Hematopoietic multipotent progenitor cell treated with erythropoietin and hydrocortisone succinate and interleukin-3 and kit ligand, for 6 days (in vitro differentiated cells): Measurements from ENCODE around the gene ADORA2A.

ENCODE experiments used
- DNase-seq: peaks from one replicate; pipeline ENCODE4 v3.0.0-alpha.2; 2015

Gene ADORA2A

GRCh38 chr22:24419475-24419850 lies 7.9 kb upstream of the ADORA2A start:
- no peak for DNase-seq

DNA sequence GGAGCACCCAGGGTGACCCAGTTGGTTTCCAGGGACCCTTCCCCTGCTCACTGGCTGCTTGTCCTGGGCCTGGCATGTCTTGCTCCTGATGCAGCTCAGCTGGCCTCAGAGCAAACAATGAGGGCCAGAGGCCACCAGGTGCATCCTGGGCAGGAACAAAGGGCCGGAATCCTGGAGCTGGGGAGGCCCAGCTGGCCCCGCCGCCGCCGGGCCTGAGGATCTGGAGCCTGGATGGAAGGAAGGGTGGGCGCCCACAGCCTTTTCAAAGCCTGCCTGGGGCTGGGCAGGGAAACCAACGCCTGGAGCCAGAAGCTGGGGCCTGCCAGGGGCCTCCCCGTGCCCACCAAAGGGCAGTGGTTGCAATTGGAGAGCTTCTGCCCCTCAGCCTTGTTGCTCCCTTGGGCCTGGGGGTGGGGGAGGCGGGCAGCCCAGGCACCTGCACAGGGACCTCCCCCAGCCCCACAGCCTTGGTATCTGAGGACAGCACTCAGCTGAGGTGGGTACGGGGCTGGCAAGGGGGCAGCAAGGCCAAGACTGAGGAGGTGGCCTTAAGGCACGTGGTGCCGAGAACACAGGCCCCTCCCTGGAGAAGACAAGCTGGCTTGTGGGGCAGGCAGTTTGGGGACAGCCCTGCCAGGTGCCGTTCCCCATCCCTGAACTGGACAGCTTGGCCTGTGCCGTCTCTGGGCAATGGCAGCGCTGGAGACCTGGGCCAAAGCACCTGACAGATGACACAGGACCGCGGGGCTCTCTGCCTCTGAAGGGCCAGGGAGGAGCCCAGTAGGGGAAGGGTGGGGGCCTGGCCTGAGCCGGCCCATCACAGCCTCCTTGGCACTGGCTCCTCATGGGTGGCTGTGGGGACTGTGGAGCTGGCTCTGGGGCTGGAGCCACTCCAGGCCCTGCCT lies 7.1 kb upstream of the ADORA2A start:
- DNase-seq = no peak

DNA sequence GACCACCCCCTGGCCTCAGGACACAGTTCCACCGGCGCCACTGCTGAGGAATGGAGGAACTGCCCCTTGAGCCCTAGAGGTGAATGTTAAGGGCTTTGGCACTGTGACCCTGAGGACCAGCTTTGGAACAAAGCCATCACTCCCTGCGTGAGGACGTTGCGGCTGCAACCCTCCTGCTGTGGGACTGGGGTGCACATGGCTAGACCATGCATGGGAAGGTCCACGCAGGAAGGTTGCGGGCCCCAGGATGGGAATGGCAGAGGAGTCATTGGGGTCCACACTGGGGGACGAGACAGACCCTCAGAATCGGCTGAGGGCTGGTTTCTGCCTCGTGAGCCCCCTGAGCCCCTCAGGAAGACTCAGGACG lies 6.4 kb upstream of the ADORA2A start:
- no peak for DNase-seq

- DNase-seq = no peak
Observed at GRCh38 chr22:24421428-24421931, 5.9 kb upstream of the ADORA2A start.

DNA sequence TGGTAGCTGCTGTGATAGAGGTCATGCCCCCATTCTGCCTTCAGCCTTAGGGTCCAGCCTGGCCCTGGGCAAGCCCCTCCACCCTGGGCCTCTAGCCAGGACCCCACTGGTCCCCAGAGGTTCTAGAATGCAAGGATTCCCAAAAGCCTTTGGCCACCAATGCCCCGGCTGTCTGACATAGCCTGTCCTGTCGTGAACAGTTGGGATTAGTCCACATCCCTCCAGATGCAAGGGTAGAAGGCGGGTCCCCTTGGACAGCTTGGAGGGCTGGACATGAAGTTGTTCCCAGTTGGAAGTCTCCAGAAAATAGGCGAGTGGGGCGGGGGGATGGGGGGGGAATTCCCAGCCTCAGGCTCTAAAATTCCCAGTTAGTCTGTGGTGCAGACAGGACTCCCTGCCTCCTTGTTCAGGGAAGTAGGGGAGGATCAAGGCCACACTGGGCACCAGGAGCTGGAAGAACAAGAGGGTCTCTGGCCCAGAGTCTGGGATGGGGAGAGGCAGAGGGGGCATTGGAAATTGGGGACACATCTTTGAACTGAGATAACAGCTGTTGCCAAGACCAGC lies 5.2 kb upstream of the ADORA2A start:
- DNase-seq = no peak

DNA sequence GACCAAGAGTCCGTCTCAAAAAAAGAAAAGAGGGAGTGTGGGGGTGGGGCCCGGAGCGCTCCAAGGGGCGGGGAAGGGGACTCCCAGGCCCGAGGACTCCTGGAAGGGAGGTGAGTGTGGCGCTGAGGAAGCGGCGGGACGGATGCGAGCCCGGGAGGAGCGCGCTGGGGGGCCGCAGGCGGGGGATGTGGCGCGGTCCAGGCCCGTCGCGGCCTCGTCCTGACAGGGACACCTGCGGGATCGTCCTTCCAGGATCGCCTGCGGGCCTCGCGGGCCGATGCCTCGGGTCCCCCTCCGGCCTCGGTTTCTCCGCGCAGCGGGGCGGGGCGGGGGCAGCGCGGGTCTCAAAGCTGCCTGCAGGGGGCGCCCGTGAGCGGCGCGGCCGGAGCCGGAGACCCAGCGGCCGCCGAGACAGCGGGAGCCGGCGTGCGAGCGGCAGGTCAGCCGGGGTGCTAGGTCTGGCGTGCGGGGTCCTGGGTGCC lies 3.8 kb upstream of the ADORA2A start:
- peak; percentile 62 for DNase-seq

GRCh38 chr22:24424001-24424900 lies 3.1 kb upstream of the ADORA2A start:
- DNase-seq = no peak

DNA sequence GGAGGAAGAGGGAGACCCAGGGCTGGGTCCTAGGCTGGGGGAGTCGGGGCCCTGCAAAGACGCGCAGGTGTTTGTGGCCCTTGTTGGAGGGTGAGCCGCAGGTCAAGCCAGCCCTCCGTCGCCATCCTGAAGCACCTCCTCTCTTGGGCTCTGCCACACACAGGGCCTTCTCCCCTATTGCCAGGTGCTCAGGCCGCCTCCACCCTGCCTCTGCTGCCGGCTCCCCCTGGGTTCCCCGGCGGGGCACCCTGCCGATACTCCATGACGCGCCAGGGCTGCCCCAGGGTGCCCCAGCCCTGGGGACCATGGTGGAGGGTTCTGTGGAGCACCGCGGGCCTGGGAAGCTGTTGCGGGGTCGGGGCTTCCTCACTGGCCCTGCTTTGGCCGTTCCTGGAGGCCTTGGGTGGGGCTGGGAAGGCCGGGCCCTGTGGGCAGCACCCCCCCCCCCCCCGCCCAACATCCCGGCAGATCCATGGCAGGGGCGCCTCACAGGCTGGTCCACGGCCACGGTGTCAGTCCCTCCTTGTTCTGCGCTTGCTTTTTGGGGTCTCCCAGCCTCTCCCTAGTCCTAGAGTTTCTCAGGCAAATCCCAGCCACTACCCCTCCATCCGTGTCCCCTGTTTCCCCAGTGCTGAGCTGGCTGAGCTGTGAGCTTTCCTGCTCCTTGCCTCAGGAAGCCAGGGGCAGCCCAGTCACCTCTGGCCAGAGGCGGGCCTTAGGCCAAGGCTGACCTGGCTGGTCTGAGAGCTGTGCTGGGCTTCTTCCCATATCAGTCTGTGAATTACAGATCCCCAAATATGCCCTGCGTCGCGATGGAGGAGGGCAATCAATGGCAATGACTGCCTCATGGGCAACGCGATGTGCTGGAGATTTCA lies 2.3 kb upstream of the ADORA2A start:
- DNase-seq = no peak

DNA sequence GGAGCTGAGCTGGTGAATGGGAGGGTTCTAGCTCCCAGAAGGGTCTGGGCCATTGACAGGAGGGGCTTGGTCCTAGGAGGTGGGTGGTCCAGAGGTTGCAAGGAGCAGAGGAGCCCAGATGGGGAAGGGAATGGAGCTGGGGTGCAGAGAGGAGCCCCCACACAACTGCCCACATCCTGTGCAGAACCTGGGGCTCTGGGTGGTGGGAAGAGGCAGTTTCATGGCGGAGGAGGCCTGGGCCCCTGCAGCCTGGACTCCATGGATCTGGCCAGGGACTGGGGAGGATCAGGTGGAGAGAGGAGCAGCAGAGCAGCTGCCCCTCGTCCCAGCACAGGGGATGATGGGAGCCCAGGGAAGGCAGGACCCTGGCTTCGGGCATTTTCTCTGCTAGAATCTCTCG lies 963 bp upstream of the ADORA2A start:
- DNase-seq = no peak

DNA sequence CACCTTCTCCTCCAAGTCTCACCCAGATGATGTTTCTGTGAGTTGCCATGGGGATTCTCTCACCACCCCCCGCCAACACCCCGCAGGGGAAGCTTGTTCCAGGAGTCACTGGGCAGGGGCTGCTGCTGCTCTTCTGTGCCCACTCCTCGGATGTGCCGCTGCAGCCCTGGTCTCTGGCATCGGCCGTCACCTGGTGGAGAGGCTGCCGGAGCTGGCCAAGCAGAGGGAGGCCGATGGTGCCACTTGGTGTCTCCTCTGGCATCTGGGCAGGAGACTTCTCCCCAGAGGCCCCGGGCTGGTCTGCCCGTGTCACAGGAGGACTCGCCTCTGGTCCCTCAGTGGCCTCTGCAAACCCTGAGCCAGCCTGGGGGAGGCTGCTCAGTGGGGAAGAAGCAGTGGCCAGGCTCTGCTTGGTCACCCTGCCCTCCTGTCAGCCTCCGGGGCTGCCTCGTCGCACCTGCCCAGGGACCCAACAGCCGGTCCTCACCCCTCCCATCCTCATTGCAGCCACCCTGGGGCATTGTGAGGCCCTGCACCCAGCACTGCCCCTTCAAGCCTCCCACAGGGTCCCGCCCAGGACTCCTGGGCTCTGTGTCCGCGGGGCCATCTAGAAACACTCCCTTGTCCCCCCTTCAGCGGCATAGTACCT lies 424 bp upstream of the ADORA2A start:
- no peak for DNase-seq

GRCh38 chr22:24428751-24429410 lies 1.5 kb downstream of the ADORA2A start:
- DNase-seq = no peak

DNA sequence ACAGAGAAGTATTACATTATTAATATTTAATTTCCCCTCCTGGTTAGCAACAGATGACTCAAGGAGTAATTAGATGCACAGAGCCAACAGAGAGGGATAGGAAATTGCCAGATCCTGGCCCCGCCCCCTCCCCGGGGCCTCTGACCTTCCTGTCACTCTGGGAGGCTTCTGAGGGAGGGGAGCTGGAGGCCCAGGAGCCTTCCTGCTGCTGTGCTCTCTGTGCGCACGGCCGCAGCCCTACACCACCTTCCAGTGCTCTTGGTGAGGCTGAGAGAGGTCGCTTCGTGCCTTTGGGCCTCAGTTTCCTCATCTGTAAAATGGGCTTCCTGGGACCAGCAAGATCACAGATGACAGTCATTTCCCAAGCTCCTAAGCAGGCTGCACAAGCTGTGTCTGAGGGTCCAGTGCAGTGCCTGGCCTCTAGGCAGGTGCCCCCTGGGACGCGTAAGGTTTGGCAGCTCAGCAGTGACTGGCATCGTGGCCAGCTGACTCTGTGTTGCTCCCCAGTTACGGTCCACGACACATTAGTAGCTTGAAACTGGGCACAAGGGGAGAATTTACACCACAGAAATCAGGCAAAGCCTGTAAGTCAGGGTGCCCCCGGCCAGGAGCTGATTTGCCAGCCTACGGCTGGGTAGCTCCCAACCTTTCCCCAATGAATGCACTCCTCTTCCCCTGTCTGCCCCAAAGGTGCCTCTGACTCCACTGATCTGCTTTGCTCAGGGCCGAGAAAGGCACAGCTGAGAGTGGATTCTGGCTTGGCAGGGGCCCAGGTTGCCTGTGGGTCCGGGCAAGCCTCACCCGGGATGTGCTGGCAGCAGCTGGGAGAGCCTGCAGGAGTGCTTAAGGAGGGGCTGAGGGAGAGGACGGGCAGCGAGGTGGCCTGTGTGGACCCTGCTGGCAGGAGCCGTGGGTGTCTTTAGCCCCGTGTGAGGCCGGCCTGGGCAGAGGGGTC lies 2.3 kb downstream of the ADORA2A start:
- peak; percentile 39 for DNase-seq

GRCh38 chr22:24430431-24431308 lies 3.3 kb downstream of the ADORA2A start:
- DNase-seq = no peak

DNA sequence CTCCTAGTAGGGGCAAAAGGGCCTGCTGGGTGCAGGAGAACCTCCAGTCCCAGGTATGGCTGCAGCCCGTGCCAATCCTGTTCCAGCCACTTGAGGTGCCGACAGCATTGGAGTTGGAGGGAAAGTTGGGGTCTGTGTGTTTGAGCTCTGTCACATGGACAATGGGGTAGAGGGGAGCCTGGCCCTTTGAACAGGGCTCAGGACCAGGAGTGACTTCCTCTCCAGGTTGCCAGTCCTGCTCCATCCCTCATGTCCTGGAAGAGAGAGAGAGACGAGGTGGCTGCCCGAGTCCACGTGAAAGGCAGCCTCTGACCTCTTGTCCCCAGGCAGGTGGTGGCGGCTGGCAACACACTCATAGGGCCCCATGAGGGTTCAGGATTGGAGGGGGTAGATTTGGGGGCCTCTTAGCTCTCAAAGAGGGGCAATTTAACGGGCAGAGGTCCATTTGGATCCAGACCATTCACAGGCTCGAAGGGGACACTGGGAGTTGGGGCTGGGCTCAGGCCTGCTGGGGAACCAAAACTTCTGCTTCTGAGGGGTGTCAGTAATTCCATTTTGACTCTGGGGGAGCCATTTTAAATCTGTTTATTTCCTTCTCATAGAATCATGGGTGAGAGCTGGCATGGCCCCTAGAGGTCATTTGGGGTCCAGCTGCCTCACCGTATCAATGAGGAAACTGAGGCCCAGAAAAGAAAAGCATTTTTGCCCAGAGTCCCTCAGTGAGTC lies 4.1 kb downstream of the ADORA2A start:
- no peak for DNase-seq

- DNase-seq = peak; percentile 72
Observed at GRCh38 chr22:24432059-24432853, 4.9 kb downstream of the ADORA2A start.

- no peak for DNase-seq
Observed at GRCh38 chr22:24433001-24433827, 5.8 kb downstream of the ADORA2A start.
